Measurements from ENCODE around the gene OVCA2. TPM values are rescaled to one million over a fixed set of nuclear protein-coding genes. Genes with fewer than 3 reads are reported as not detected.

OVCA2 gene
- total RNA-seq, 4 donors from 2014 or later: 19.6 to 40.3 (median 36.5) TPM

DNA sequence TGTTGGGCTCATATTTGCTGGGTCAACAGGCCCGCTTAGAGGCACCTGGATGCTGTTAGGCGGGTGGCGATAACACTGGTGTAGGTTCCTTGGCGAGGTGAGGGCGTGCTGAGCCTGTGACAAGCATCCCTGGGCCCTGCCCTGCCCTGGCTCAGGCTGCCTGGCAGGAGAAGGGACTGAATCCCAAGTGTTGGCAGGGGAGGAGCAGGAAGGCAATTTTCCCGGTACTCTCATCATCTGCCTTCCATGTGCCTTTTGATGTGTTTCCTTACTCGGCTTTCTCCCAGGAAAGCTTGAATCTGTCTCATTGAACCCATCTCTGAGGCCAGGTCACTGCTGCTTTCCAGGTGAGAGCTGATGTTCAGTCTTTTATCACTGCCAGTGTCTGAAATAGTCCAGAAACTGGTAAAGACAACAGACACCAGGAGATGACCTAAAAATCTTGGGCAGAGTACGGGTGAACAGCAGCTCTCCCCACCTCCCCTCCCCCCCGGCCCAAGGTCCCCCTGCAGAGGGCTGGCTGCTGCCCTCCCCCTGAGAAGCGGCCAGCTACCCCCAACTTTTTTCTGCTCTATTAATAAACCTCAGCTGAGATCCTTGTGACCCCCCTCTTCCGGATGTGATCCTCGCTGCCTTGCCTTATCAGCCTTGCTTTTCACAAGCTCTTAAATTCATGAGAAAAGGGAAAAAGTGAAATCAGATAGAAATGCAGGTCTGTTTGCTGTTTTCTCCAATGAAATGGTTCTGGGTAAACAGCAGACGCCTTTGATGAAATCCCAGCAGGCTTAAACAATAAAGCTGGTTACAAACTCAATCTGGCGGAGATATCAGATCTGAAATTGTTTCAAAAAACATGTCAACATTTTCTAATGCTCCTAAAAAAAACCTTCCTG lies 45.7 kb upstream of the OVCA2 start:
- H3K27ac ChIP-seq: no peak overlapping the region
- no peak for ATAC-seq
- peaks cover 5% of the 10 kb centered on the region for H3K27me3 ChIP-seq
- peaks cover 0 to 39% (median 17%) of the 10 kb centered on the region in 3 donors for H3K4me1 ChIP-seq
- TF ChIP-seq POLR2A (IDR thresholded peaks at IDR 0.05): no peak
- TF ChIP-seq, protein P1, sequence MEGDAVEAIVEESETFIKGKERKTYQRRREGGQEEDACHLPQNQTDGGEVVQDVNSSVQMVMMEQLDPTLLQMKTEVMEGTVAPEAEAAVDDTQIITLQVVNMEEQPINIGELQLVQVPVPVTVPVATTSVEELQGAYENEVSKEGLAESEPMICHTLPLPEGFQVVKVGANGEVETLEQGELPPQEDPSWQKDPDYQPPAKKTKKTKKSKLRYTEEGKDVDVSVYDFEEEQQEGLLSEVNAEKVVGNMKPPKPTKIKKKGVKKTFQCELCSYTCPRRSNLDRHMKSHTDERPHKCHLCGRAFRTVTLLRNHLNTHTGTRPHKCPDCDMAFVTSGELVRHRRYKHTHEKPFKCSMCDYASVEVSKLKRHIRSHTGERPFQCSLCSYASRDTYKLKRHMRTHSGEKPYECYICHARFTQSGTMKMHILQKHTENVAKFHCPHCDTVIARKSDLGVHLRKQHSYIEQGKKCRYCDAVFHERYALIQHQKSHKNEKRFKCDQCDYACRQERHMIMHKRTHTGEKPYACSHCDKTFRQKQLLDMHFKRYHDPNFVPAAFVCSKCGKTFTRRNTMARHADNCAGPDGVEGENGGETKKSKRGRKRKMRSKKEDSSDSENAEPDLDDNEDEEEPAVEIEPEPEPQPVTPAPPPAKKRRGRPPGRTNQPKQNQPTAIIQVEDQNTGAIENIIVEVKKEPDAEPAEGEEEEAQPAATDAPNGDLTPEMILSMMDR (IDR thresholded peaks at IDR 0.05): no peak
- no peak for TF ChIP-seq EP300 (IDR thresholded peaks at IDR 0.05)
- no peak for TF ChIP-seq POLR2AphosphoS5 (IDR thresholded peaks at IDR 0.05)
- WGBS, 2 donors (ENCODE audit: low coverage in 1 of 2): 75 to 81% methylated on average over 4 to 6 of the region's 14 CpGs
- no peaks in the 10 kb centered on the region for H3K9me3 ChIP-seq
- H3K36me3 ChIP-seq: no peaks in the 10 kb centered on the region
- no peak overlapping the region for H3K4me3 ChIP-seq

DNA sequence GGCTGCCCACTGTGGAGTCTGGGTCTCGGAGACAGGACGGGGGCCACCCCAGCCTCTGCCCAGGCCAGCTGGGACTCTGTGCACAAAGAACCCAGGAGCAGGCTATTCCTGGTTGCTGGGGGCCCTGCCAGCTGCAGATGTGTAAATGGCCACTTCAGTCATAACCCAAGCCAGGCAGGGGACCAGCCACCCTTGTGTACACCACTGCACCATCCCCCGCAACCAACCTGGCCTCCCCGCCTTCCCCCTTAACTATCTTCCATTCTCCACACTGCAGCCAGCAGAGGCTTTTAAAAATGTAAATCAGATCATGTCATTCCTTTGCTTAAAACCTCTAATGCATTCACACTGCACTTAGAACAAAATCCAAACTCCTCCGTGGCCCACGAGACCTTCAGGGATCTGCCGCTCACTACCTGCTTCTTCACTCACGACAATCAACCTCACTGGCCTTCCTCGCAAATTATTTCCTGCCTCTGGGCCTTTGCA lies 45.0 kb upstream of the OVCA2 start:
- no peak overlapping the region for H3K27ac ChIP-seq
- no peak for ATAC-seq
- H3K9me3 ChIP-seq: no peaks in the 10 kb centered on the region
- peaks cover 5% of the 10 kb centered on the region for H3K27me3 ChIP-seq
- no peak for TF ChIP-seq EP300 (IDR thresholded peaks at IDR 0.05)
- TF ChIP-seq, protein P1 (IDR thresholded peaks at IDR 0.05): no peak
- peaks cover 0 to 39% (median 17%) of the 10 kb centered on the region in 3 donors for H3K4me1 ChIP-seq
- H3K36me3 ChIP-seq: no peaks in the 10 kb centered on the region
- WGBS, 2 donors (ENCODE audit: low coverage in 1 of 2): 93 to 96% methylated on average over 6 to 9 of the region's 9 CpGs
- H3K4me3 ChIP-seq: no peak overlapping the region

DNA sequence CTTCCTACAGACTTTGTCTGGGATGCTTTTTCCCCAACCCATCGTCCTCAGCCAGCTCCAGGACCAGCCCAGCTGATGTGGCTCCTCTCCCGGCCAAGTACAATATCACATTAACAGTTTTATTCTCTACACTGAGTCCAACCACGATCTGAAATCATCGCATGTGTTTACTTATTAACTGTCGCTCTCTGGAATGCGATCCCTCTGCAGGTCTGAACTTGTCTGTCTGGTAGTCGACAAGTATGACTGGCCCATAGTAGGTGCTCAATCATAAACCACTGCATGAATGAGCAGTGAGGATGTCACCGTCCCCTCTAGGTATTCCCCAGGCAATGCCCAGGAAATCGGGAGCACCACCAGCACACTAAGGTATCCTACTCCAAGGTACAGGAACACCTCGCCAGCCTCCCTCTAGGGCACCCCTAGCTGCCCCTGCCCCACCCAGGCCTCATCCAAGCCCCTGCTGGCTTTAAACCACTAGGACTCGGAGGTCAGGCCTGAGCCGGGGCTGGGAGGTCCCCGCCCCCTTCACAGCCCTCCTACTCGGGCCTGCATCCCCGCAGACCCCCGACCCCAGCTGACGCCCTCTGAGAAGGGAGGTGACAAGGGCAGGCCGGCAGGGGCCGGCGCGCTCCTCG lies 44.4 kb upstream of the OVCA2 start:
- ATAC-seq: no peak
- peak overlapping the region in 1 of 2 donors; percentile 65 for H3K4me3 ChIP-seq
- peaks cover 5% of the 10 kb centered on the region for H3K27me3 ChIP-seq
- peak overlapping the region in 3 of 4 donors; percentile 79 to 86 (median 85) for H3K27ac ChIP-seq
- TF ChIP-seq, protein P1 (IDR thresholded peaks at IDR 0.05): no peak
- TF ChIP-seq POLR2AphosphoS5 (IDR thresholded peaks at IDR 0.05): no peak
- TF ChIP-seq POLR2A (IDR thresholded peaks at IDR 0.05): no peak
- no peak for TF ChIP-seq EP300 (IDR thresholded peaks at IDR 0.05)
- no peaks in the 10 kb centered on the region for H3K36me3 ChIP-seq
- peaks cover 0 to 39% (median 17%) of the 10 kb centered on the region in 3 donors for H3K4me1 ChIP-seq
- 39 to 58% methylated on average over 6 of the region's 22 CpGs for WGBS, 2 donors (ENCODE audit: low coverage in 1 of 2)
- no peaks in the 10 kb centered on the region for H3K9me3 ChIP-seq

DNA sequence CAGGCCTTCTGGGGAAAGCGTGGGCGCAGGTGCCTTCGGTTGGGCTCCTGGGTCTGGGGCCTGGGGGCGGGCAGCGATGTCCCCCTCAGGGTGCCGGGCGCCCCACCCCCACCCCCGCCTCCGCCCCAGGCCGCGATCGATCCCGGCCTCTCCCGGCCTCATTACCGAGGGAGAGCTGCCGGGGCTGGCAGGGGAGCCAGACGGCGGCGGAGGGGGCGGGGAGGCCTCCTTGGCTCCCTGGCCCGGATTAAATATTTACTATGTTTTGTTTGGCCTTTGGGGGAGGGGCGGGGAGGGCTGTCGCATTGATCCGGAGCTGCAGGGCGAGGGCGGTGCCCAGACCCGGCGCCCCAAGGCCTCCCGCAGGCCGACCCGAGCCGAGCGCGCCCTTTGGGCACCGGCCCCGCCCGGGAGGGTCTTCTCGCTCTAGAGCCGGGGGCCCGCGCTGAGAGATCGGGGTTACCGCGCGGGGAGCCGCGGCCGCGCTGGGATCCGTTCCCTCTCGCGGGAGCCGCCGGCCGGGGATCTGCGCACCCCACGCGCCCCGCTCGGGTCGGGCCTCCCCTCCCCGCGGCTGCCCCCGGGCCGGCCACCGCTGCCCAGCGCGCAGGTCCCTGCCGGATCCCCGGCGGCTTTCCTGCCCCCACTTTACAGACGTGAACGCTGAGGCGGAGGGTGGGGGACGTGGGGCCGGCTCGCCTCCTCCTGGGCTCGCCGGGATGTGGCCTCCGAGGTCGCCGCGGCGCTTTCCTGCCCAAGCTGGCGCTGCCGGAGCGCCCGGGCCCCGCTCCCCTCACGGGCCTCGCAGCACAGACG lies 43.7 kb upstream of the OVCA2 start:
- Histone ChIP-seq H3K27me3 (peaks cover 5% of the 10 kb centered on the region), H3K4me3 (peak overlapping the region; percentile 35 to 65), H3K4me1 (peaks cover 0 to 39% (median 17%) of the 10 kb centered on the region in 3 donors), H3K36me3 (no peaks in the 10 kb centered on the region), H3K27ac (peak overlapping the region in 3 of 4 donors; percentile 79 to 86 (median 85)), H3K9me3 (no peaks in the 10 kb centered on the region)
- no peak for ATAC-seq
- WGBS, 2 donors (ENCODE audit: low coverage in 1 of 2): no CpG with 5 or more reads among the region's 92 CpGs
- TF ChIP-seq, protein P1 (IDR thresholded peaks at IDR 0.05): no peak
- TF ChIP-seq POLR2A (IDR thresholded peaks at IDR 0.05) (no peak), EP300 (IDR thresholded peaks at IDR 0.05) (no peak), POLR2AphosphoS5 (IDR thresholded peaks at IDR 0.05) (no peak)

All from gastroesophageal sphincter (tissue), 4 donors.